Neural progenitor cell (in vitro differentiated cells): ENCODE results near the gene EGFLAM. TPM values are rescaled to one million over a fixed set of nuclear protein-coding genes. Genes with fewer than 3 reads are reported as not detected.
"Not testable (repeated sequence)": the region's sequence is repeated elsewhere in the genome, so short reads cannot be mapped to it uniquely, and the experiment has no call there.

Source experiments
- DNase-seq: peaks from one replicate; pipeline ENCODE4 v3.0.0-alpha.2; 2016; ENCODE audit warnings: low spot score
- H2AFZ ChIP-seq: fragments of 200-600 bp; sonication (generic); replicated peaks from 2 replicates; pipeline ENCODE4 v1.6.1; 2016; ENCODE audit warnings: antibody characterized with exemption
- H3F3A ChIP-seq: fragments of 200-600 bp; sonication (generic); 2 replicates; pipeline ENCODE4 v1.6.1; 2016; ENCODE audit warnings: antibody characterized with exemption, low read depth
- H3K27ac ChIP-seq: fragments of 200-600 bp; sonication (generic); 2 replicates; pipeline ENCODE4 v1.5.1; 2016; ENCODE audit warnings: mild to moderate bottlenecking
- H3K27me3 ChIP-seq: fragments of 200-600 bp; sonication (generic); 2 replicates; pipeline ENCODE4 v1.6.1; 2016; ENCODE audit warnings: mild to moderate bottlenecking, moderate library complexity
- H3K36me3 ChIP-seq: fragments of 200-600 bp; sonication (generic); 2 replicates; pipeline ENCODE4 v1.5.1; 2016
- H3K4me1 ChIP-seq: fragments of 200-600 bp; sonication (generic); 2 replicates; pipeline ENCODE4 v1.6.1; 2016; ENCODE audit warnings: mixed run types
- H3K4me2 ChIP-seq: fragments of 200-600 bp; sonication (generic); 2 replicates; pipeline ENCODE4 v1.6.1; 2016
- H3K4me3 ChIP-seq: fragments of 200-600 bp; sonication (generic); 2 replicates; pipeline ENCODE4 v1.5.1; 2016
- H3K79me2 ChIP-seq: fragments of 200-600 bp; sonication (generic); 2 replicates; pipeline ENCODE4 v1.6.1; 2016; ENCODE audit warnings: low read depth
- H3K9ac ChIP-seq: fragments of 200-600 bp; sonication (generic); 2 replicates; pipeline ENCODE4 v1.6.1; 2016
- H3K9me3 ChIP-seq: fragments of 200-600 bp; sonication (generic); 2 replicates; pipeline ENCODE4 v1.5.1; 2016; ENCODE audit warnings: low read depth
- H4K20me1 ChIP-seq: fragments of 200-600 bp; sonication (generic); 2 replicates; pipeline ENCODE4 v1.6.1; 2016; ENCODE audit warnings: low read depth
- H3K27ac Mint-ChIP-seq: 3 replicates; pipeline ENCODE4 v1.8.0; 2021; ENCODE audit warnings: mixed read lengths
- H3K27me3 Mint-ChIP-seq: 2 replicates; pipeline ENCODE4 v1.8.0; 2022; ENCODE audit warnings: low read depth, mild to moderate bottlenecking, inconsistent platforms, moderate library complexity, mixed read lengths; ENCODE audit not compliant: insufficient read depth
- H3K36me3 Mint-ChIP-seq: 3 replicates; pipeline ENCODE4 v1.8.0; 2021; ENCODE audit warnings: mixed read lengths
- H3K4me1 Mint-ChIP-seq: 3 replicates; pipeline ENCODE4 v1.8.0; 2021; ENCODE audit warnings: mixed read lengths
- H3K4me3 Mint-ChIP-seq: 3 replicates; pipeline ENCODE4 v1.8.0; 2021; ENCODE audit warnings: mild to moderate bottlenecking, moderate library complexity, mixed read lengths
- H3K9me3 Mint-ChIP-seq: 3 replicates; pipeline ENCODE4 v1.8.0; 2020; ENCODE audit warnings: mixed read lengths
- EZH2 ChIP-seq: fragments of 200-600 bp; sonication (generic); IDR thresholded peaks from 2 replicates; pipeline ENCODE4 v1.6.1; 2017; ENCODE audit warnings: antibody characterized with exemption, mild to moderate bottlenecking, moderate library complexity
- EZH2phosphoT487 ChIP-seq: fragments of 200-600 bp; sonication (generic); IDR thresholded peaks from 2 replicates; pipeline ENCODE4 v1.6.1; 2017; ENCODE audit warnings: antibody characterized with exemption
- total RNA-seq: library from RNA; depleted of rRNA; stranded (reverse); fragments of >200 nt; gene quantifications from 2 replicates; pipeline ENCODE4 v1.2.3, GENCODE V29; 2015; ENCODE audit warnings: low replicate concordance
- TF ChIP-seq, protein P1 (sequence below): fragments of 200-600 bp; sonication (generic); IDR thresholded peaks from 2 replicates; pipeline ENCODE4 v1.5.1; 2017; ENCODE audit warnings: antibody characterized with exemption, mild to moderate bottlenecking

The EGFLAM gene
- total RNA-seq, 1 donor from 2014 or later: 0.69 TPM

DNA sequence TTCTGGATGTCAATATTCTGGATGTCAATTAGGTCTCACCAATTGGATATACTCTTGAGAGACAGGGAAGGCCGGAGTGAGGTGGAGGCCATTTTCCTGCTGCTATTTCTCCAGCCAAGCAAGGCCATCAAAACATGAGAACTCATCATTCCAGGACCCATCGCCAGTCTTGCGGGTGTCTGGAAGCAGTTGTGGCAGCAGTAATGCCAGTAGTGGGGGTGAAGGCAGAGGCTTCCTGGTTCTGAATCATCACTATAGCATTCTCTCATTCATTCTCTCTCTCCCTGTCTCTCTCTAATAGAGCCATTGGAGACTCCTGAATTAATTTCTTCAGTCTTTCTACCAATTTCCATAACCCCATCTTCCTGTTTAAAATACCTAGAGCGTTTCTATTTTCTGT, 71.8 kb downstream of the EGFLAM start:
- no peak overlapping the region for H3K27ac ChIP-seq
- no peaks in the 10 kb centered on the region for H3F3A ChIP-seq
- H3K79me2 ChIP-seq: no peaks in the 10 kb centered on the region
- no peaks in the 10 kb centered on the region for H3K27me3 Mint-ChIP-seq
- H3K36me3 Mint-ChIP-seq: no peaks in the 10 kb centered on the region
- H3K36me3 ChIP-seq: no peaks in the 10 kb centered on the region
- TF ChIP-seq, protein P1, sequence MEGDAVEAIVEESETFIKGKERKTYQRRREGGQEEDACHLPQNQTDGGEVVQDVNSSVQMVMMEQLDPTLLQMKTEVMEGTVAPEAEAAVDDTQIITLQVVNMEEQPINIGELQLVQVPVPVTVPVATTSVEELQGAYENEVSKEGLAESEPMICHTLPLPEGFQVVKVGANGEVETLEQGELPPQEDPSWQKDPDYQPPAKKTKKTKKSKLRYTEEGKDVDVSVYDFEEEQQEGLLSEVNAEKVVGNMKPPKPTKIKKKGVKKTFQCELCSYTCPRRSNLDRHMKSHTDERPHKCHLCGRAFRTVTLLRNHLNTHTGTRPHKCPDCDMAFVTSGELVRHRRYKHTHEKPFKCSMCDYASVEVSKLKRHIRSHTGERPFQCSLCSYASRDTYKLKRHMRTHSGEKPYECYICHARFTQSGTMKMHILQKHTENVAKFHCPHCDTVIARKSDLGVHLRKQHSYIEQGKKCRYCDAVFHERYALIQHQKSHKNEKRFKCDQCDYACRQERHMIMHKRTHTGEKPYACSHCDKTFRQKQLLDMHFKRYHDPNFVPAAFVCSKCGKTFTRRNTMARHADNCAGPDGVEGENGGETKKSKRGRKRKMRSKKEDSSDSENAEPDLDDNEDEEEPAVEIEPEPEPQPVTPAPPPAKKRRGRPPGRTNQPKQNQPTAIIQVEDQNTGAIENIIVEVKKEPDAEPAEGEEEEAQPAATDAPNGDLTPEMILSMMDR: no peak
- TF ChIP-seq EZH2phosphoT487 (no peak), EZH2 (no peak)
- H2AFZ ChIP-seq: no peak overlapping the region
- no peak overlapping the region for H3K4me3 Mint-ChIP-seq
- no peak overlapping the region for H3K4me2 ChIP-seq
- peaks cover 4% of the 10 kb centered on the region for H3K9me3 Mint-ChIP-seq
- H3K9ac ChIP-seq: no peak overlapping the region
- H3K4me1 ChIP-seq: no peaks in the 10 kb centered on the region
- no peaks in the 10 kb centered on the region for H3K9me3 ChIP-seq
- no peak for DNase-seq
- H3K27ac Mint-ChIP-seq: no peak overlapping the region
- no peak overlapping the region for H3K4me3 ChIP-seq
- no peaks in the 10 kb centered on the region for H3K4me1 Mint-ChIP-seq
- no peaks in the 10 kb centered on the region for H4K20me1 ChIP-seq
- H3K27me3 ChIP-seq: no peaks in the 10 kb centered on the region

DNA sequence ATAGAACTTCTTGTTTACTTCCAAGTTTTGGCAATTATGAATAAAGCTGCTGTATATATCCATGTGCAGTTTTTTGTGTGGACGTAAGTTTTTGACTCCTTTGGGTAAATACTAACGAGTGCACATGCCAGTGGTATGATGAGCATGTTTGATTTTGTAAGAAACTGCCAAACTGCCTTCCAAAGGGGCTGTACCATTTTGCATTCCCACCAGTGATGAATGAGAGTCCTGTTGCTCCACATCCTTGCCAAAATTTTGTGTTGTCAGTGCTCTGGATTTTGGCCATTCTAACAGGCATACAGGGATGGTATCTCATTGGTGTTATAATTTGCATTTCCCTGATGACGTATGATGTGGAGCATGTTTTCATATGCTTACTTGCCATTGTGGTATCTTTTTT, 73.5 kb downstream of the EGFLAM start:
- Histone ChIP-seq H3F3A (no peaks in the 10 kb centered on the region), H3K36me3 (no peaks in the 10 kb centered on the region), H3K27ac (no peak overlapping the region), H3K79me2 (no peaks in the 10 kb centered on the region), H3K4me3 (no peak overlapping the region), H3K9ac (no peak overlapping the region), H3K27me3 (no peaks in the 10 kb centered on the region), H3K4me2 (no peak overlapping the region), H2AFZ (no peak overlapping the region), H3K9me3 (no peaks in the 10 kb centered on the region), H4K20me1 (no peaks in the 10 kb centered on the region), H3K4me1 (no peaks in the 10 kb centered on the region)
- Mint-ChIP-seq H3K27me3 (no peaks in the 10 kb centered on the region), H3K9me3 (peaks cover 4% of the 10 kb centered on the region), H3K4me3 (no peak overlapping the region), H3K4me1 (no peaks in the 10 kb centered on the region), H3K36me3 (no peaks in the 10 kb centered on the region), H3K27ac (no peak overlapping the region)
- DNase-seq: no peak
- TF ChIP-seq EZH2 (no peak), EZH2phosphoT487 (no peak)
- TF ChIP-seq, protein P1: no peak

DNA sequence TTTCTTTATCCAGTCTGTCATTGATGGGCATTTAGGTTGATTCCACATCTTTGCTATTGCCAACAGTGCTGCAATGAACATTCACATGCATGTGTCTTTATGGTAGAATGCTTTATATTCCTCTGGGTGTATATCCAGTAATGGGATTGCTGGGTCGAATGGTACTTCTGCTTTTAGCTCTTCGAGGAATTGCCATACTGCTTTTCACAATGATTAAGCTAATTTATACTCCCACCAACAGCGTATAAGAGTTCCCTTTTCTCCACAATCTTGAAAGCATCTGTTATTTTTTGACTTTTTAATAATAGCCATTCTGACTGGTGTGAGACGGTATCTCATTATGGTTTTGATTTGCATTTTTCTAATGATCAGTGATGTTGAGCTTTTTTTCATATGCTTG, 74.8 kb downstream of the EGFLAM start:
- H3K4me3 Mint-ChIP-seq, H3K27me3 Mint-ChIP-seq, H3K9ac ChIP-seq, H3F3A ChIP-seq, H3K36me3 Mint-ChIP-seq, H3K4me1 ChIP-seq, H2AFZ ChIP-seq, H3K27ac ChIP-seq, H3K4me3 ChIP-seq, H3K27ac Mint-ChIP-seq, H3K4me1 Mint-ChIP-seq, H3K36me3 ChIP-seq, H3K9me3 ChIP-seq, H3K27me3 ChIP-seq, H3K9me3 Mint-ChIP-seq, H4K20me1 ChIP-seq, H3K79me2 ChIP-seq, H3K4me2 ChIP-seq, DNase-seq: not testable (repeated sequence)

DNA sequence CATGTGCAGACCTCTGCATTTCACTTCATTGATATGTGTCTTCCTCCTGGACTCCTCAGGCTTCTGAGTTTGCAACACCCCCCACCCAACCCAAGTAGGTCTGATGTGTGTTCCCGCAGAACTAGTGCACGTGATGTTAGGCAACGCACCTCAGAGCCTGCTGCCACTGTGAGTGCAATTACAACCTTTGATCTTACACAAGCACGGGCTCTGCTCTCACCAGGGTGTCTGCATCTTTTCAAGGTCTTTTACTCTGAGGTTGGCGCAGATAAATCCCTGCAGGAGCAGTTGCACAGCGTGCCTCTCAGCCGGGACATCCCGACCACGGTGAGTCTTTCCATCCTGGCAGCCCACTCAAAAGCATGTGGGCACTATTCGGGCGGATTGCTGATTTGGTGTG, 80.1 kb downstream of the EGFLAM start:
- H3K27ac Mint-ChIP-seq: no peak overlapping the region
- no peaks in the 10 kb centered on the region for H3K9me3 Mint-ChIP-seq
- H3K4me3 Mint-ChIP-seq: no peak overlapping the region
- H3K4me1 Mint-ChIP-seq: peaks cover 8% of the 10 kb centered on the region
- Histone ChIP-seq H3K36me3 (no peaks in the 10 kb centered on the region), H3K9ac (no peak overlapping the region), H3F3A (no peaks in the 10 kb centered on the region), H3K27ac (no peak overlapping the region), H3K79me2 (no peaks in the 10 kb centered on the region), H3K9me3 (no peaks in the 10 kb centered on the region), H3K27me3 (no peaks in the 10 kb centered on the region), H3K4me3 (no peak overlapping the region), H3K4me2 (no peak overlapping the region), H3K4me1 (no peaks in the 10 kb centered on the region), H4K20me1 (no peaks in the 10 kb centered on the region), H2AFZ (no peak overlapping the region)
- H3K36me3 Mint-ChIP-seq: no peaks in the 10 kb centered on the region
- DNase-seq: no peak
- peaks cover 2% of the 10 kb centered on the region for H3K27me3 Mint-ChIP-seq
- no peak for TF ChIP-seq EZH2phosphoT487
